PC-3 (cell line): ENCODE measurements around the gene POLDIP2. TPM values are rescaled to one million over a fixed set of nuclear protein-coding genes. Genes with fewer than 3 reads are reported as not detected.

Source experiments
- ATAC-seq: fragments of 200-7000 bp; cut with Tn5 transposase; 2 replicates; pipeline ENCODE4 v1.9.1; 2020; ENCODE audit warnings: mild to moderate bottlenecking, moderate library complexity
- BruUV-seq: library from RNA; stranded (reverse); fragments of 400-500 nt; replicated peaks from 2 replicates; lab custom pipeline; 2021; lab: Mats Ljungman, UMichigan
- CTCF ChIA-PET: fragments of 300-600 bp; sonication (Branson Sonifier 250); formaldehyde crosslinking; loops from one replicate; lab custom pipeline; 2022; ENCODE audit warnings: antibody characterized with exemption; lab: Charles Lee
- POLR2A ChIA-PET: fragments of 300-600 bp; sonication (Branson Sonifier 250); formaldehyde crosslinking; loops from one replicate; lab custom pipeline; 2022; ENCODE audit warnings: antibody characterized with exemption; ENCODE audit not compliant: unreplicated experiment; lab: Charles Lee
- DNase-seq: peaks from one replicate; pipeline ENCODE4 v3.0.0-alpha.2; 2015
- H2AFZ ChIP-seq: fragments of 300-600 bp; sonication (generic); 2 replicates; pipeline ENCODE4 v1.6.0; 2016; ENCODE audit warnings: antibody characterized with exemption, low read length
- H3F3A ChIP-seq: fragments of 300-600 bp; sonication (generic); one replicate; pipeline ENCODE4 v1.6.0; 2017; ENCODE audit warnings: antibody characterized with exemption, low read length, control low read depth, mild to moderate bottlenecking; ENCODE audit not compliant: unreplicated experiment
- H3K27ac ChIP-seq: fragments of 300-600 bp; sonication (generic); 2 replicates; pipeline ENCODE4 v1.5.1; 2016; ENCODE audit warnings: mild to moderate bottlenecking, low read length
- H3K27me3 ChIP-seq: fragments of 300-600 bp; sonication (generic); 2 replicates; pipeline ENCODE4 v1.6.1; 2016; ENCODE audit warnings: low read length, mixed read lengths
- H3K36me3 ChIP-seq: fragments of 300-600 bp; sonication (generic); 2 replicates; pipeline ENCODE4 v1.6.1; 2016; ENCODE audit warnings: low read depth, mixed run types, low read length, mixed read lengths
- H3K4me1 ChIP-seq: fragments of 300-600 bp; sonication (generic); 2 replicates; pipeline ENCODE4 v1.5.1; 2016; ENCODE audit warnings: low read length; ENCODE audit not compliant: insufficient read depth
- H3K4me2 ChIP-seq: fragments of 300-600 bp; sonication (generic); 2 replicates; pipeline ENCODE4 v1.6.0; 2016; ENCODE audit warnings: low read length
- H3K4me3 ChIP-seq: fragments of 300-600 bp; sonication (generic); 2 replicates; pipeline ENCODE4 v1.5.1; 2016; ENCODE audit warnings: mild to moderate bottlenecking, low read length, mixed read lengths
- H3K79me2 ChIP-seq: fragments of 300-600 bp; sonication (generic); 2 replicates; pipeline ENCODE4 v1.6.1; 2017; ENCODE audit warnings: low read length, mixed read lengths
- H3K9ac ChIP-seq: fragments of 300-600 bp; sonication (generic); 2 replicates; pipeline ENCODE4 v1.6.0; 2016; ENCODE audit warnings: mild to moderate bottlenecking, low read length
- H3K9me2 ChIP-seq: fragments of 300-600 bp; sonication (generic); replicated peaks from 2 replicates; pipeline ENCODE4 v1.6.1; 2016; ENCODE audit warnings: mixed run types, low read length, mixed read lengths
- H3K9me3 ChIP-seq: fragments of 300-600 bp; sonication (generic); 2 replicates; pipeline ENCODE4 v1.6.1; 2016; ENCODE audit warnings: low read length, mixed read lengths
- H4K20me1 ChIP-seq: fragments of 300-600 bp; sonication (generic); 2 replicates; pipeline ENCODE4 v1.6.1; 2016; ENCODE audit warnings: low read length, mixed read lengths
- CTCF ChIP-seq: fragments of 300-600 bp; sonication (generic); conservative IDR thresholded peaks from 2 replicates; pipeline ENCODE4 v1.5.1; 2017; ENCODE audit warnings: antibody characterized with exemption, low read depth, mild to moderate bottlenecking, low read length
- EZH2 ChIP-seq: fragments of 300-600 bp; sonication (generic); IDR thresholded peaks from one replicate; pipeline ENCODE4 v1.6.1; 2017; ENCODE audit warnings: antibody characterized with exemption, mild to moderate bottlenecking, low read length; ENCODE audit not compliant: unreplicated experiment
- EZH2phosphoT487 ChIP-seq: fragments of 300-600 bp; sonication (generic); IDR thresholded peaks from 2 replicates; pipeline ENCODE4 v1.6.1; 2018; ENCODE audit warnings: mild to moderate bottlenecking, antibody characterized with exemption, low read length, borderline replicate concordance
- intact Hi-C: fragments of 100-400 bp; cut with micrococcal nuclease; formaldehyde crosslinking; loops from 2 replicates; pipeline ENCODE4 v1.9.0; 2023
- total RNA-seq: library from RNA; depleted of rRNA; stranded (reverse); fragments of >200 nt; gene quantifications from 2 replicates; pipeline ENCODE4 v1.2.3, GENCODE V29; 2014

The POLDIP2 gene
- total RNA-seq, 1 experiment from 2014 or later, result 137 TPM

- peak overlapping the region; percentile 97 for H3K4me3 ChIP-seq
- H2AFZ ChIP-seq, result peak overlapping the region; percentile 92
- intact Hi-C loops, result loop anchor here (1.0 kb wide), 1 partner anchor 23 kb away; the partner anchor contains the start of gene POLDIP2
- ATAC-seq (no peak), DNase-seq (no peak)
- peak overlapping the region; percentile 84 for H3K9ac ChIP-seq
- H3K4me2 ChIP-seq, result peak overlapping the region; percentile 98
- ChIA-PET POLR2A (interaction anchor here (0.8 to 2.3 kb wide), 2 partner anchors 13 to 294 kb away, joined by 3 to 14 read pairs; no protein-coding TSS in a partner anchor), CTCF (interaction anchor here (1.4 kb wide), 1 partner anchor 12 kb away, joined by 5 read pairs; no protein-coding TSS in a partner anchor)
- no peak for TF ChIP-seq EZH2phosphoT487
- TF ChIP-seq CTCF, result no peak
- no peak for TF ChIP-seq EZH2
- H3K36me3 ChIP-seq, result no peaks in the 10 kb centered on the region
- 0 out of 2 replicates have a peak, but pooled peaks cover 6% of the 10 kb centered on the region for H4K20me1 ChIP-seq
- TSS peak; percentile 38 for BruUV-seq
- H3K4me1 ChIP-seq, result peaks cover 25% of the 10 kb centered on the region
- H3K27ac ChIP-seq, result no peak overlapping the region; the same call in 1 of the 2 replicates
- no peaks in the 10 kb centered on the region for H3F3A ChIP-seq
- H3K79me2 ChIP-seq, result peaks cover 60% of the 10 kb centered on the region
- no peaks in the 10 kb centered on the region for H3K9me3 ChIP-seq
- H3K9me2 ChIP-seq, result no peaks in the 10 kb centered on the region
- no peaks in the 10 kb centered on the region for H3K27me3 ChIP-seq
Measured at GRCh38 chr17:28334666-28335200, 22.6 kb downstream of the POLDIP2 start.

- Histone ChIP-seq H3K9ac (peak overlapping the region; percentile 84), H3K36me3 (no peaks in the 10 kb centered on the region), H3K4me1 (peaks cover 25% of the 10 kb centered on the region), H3K9me2 (no peaks in the 10 kb centered on the region), H3K4me2 (peak overlapping the region; percentile 98), H3F3A (no peaks in the 10 kb centered on the region), H3K4me3 (peak overlapping the region; percentile 97), H3K9me3 (no peaks in the 10 kb centered on the region), H2AFZ (no peak overlapping the region), H3K79me2 (peaks cover 56% of the 10 kb centered on the region), H3K27ac (no peak overlapping the region), H3K27me3 (no peaks in the 10 kb centered on the region), H4K20me1 (0 out of 2 replicates have a peak, but pooled peaks cover 6% of the 10 kb centered on the region)
- DNase-seq (no peak), ATAC-seq (no peak)
- ChIA-PET POLR2A (no interaction called here), CTCF (no interaction called here)
- TF ChIP-seq EZH2phosphoT487, result no peak
- TF ChIP-seq CTCF, result no peak
- TF ChIP-seq EZH2, result no peak
- intact Hi-C loops, result no loop called here
- no TSS peak for BruUV-seq
Measured at GRCh38 chr17:28334171-28334570, 23.2 kb downstream of the POLDIP2 start.

- ATAC-seq, result no peak
- intact Hi-C loops, result no loop called here
- Histone ChIP-seq H3K9me2 (no peaks in the 10 kb centered on the region), H3K9ac (no peak overlapping the region), H3K27ac (no peak overlapping the region), H3K4me3 (no peak overlapping the region), H3K36me3 (peaks cover 2% of the 10 kb centered on the region; the same call in 1 of the 2 replicates), H3F3A (no peaks in the 10 kb centered on the region), H3K4me1 (peaks cover 23% of the 10 kb centered on the region), H3K79me2 (peaks cover 49% of the 10 kb centered on the region), H3K27me3 (no peaks in the 10 kb centered on the region), H4K20me1 (0 out of 2 replicates have a peak, but pooled peaks cover 6% of the 10 kb centered on the region), H3K4me2 (no peak overlapping the region), H3K9me3 (no peaks in the 10 kb centered on the region), H2AFZ (no peak overlapping the region)
- ChIA-PET POLR2A (no interaction called here), CTCF (no interaction called here)
- BruUV-seq, result no TSS peak
- no peak for DNase-seq
- TF ChIP-seq EZH2 (no peak), EZH2phosphoT487 (no peak)
Measured at GRCh38 chr17:28333083-28333746, 24.1 kb downstream of the POLDIP2 start.
